GM12892 (cell line): ENCODE results near the gene KATNB1.

Experiments used
- POLR2A ChIP-seq: IDR thresholded peaks from 2 replicates; pipeline ENCODE4 v1.6.1; 2011; ENCODE audit warnings: low read depth, low read length, control low read depth
- POLR2AphosphoS5 ChIP-seq: IDR thresholded peaks from 2 replicates; pipeline ENCODE4 v1.6.1; 2011; ENCODE audit warnings: low read depth, low read length, control low read depth
- TAF1 ChIP-seq: IDR thresholded peaks from 2 replicates; pipeline ENCODE4 v1.6.1; 2011; ENCODE audit warnings: low read depth, mild to moderate bottlenecking, control low read depth, low read length, borderline replicate concordance

DNA sequence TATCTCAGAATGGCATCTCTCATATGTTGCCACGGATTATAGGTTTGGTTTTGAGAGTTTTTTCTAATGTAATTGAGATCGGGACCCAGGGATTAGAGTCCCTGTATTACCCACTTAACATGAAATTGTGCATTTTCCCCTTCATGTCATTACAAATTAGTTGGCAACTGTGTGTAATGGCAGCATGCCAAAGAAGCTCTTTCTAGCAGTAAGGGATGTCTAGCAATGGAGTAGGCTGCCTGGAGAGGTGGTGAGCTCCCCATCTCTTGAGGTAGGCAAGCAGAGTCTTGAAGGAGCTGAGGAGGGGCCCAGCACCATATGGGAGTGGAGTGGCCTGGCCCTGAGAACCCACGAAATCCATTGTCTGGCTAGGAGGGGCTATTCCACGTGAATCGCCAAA lies 10.0 kb upstream of the KATNB1 start:
- TF ChIP-seq POLR2A (no peak), TAF1 (no peak), POLR2AphosphoS5 (no peak)
